NCI-H345 treated with DMSO at 0.1 percent for 48 hours (cell line): ENCODE measurements around the gene SLC25A43.
"Not testable (repeated sequence)": the region's sequence is repeated elsewhere in the genome, so short reads cannot be mapped to it uniquely, and the experiment has no call there.

Source experiments
- DNase-seq: peaks from one replicate; lab custom pipeline; 2025; ENCODE audit not compliant: unreplicated experiment; lab: John Stamatoyannopoulos, UW

SLC25A43 gene

DNA sequence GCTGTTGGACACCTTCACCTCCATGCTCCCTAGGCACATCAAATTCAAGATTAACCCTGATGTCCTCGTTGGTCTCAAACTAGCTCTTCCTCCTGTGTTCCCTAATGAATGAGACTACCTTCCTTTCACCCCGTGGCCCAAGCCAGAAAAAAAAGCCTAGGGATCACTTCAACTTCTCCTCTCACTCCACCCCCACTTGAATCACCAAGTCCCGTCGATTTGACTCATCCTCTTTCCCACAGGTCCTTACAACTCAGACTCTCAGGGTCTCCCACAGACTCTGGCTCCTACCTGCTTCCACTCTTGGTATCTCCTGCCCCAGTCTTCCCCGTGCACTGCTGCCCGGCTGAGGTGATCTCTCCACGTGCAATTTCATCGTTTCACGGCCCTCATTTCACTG lies 8.5 kb downstream of the SLC25A43 start:
- DNase-seq = no peak

DNA sequence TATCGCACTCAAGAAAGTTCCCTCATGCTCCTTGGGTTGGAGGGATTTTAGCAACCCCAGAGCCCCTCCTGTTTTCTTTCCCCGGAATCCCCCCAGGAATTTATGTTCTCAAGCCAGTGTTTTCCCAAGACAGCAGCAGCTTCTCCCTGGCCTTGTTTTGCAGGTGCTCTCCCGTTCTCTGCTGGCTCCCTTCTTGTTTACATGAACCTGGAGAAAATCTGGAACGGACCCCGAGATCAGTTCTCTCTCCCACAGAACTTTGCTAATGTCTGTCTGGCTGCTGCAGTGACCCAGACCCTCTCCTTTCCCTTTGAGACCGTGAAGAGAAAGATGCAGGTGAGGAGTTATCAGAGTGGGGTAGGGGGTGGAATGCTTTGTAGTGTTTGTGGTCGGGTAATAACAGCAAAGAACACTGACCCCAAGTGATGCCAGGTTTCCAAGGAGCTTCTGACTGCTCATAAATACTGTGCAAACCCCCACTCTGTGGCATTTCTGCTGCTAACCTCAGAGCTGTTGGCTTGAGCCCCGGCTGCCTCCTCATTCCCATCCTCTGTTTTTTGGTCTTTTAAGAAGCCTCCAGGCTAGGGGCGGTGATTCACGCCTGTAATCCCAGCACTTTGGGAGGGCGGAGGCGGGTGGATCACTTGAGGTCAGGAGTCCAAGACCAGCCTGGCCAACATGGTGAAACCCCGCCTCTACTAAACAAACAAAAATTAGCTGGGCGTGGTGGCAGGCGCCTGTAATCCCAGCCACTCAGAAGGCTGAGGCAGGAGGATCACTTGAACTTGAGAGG lies 11.1 kb downstream of the SLC25A43 start:
- no peak for DNase-seq

- DNase-seq = no peak
Observed at GRCh38 chrX:119410854-119411253, 11.7 kb downstream of the SLC25A43 start.

DNA sequence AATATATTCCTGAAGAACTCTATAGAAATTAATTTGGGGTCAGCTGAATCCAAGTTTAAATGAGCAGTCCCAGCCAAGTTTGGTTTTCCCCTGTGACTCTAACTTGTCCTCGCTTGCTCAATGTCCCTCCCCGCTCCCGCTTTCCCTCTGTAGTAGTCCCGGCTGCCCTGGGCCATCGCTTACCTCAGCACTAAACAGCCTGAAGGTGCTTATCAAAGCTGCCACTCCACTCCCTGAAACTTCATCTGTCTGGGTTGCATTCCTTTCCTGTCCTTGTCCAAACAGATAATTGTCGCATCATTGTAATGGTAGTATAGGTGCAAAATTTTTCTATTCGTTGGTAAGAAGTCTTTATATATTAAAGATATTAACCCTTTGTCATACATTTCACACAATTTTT lies 12.8 kb downstream of the SLC25A43 start:
- DNase-seq = no peak

GRCh38 chrX:119417376-119417775 lies 18.2 kb downstream of the SLC25A43 start:
- DNase-seq = no peak

DNA sequence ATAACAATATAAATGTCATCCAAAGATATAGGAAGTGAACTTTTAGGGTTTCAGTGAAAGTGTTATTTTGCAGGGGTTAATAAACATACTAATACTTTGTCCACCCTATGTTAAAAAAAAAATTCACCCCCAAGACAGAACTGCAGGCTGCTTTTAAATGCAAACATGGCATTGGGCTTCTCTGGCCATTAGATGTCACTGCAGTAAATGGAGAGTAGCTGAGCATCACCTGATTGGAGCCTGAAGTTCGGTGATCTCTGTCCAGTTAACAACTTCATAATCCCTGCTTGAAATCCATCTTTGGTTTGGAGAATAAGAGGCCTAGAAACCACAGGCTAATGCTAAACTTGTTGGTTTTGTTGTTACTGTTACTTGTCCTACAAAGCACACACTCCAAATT lies 18.7 kb downstream of the SLC25A43 start:
- no peak for DNase-seq

GRCh38 chrX:119419146-119419545 lies 20.0 kb downstream of the SLC25A43 start:
- no peak for DNase-seq

DNA sequence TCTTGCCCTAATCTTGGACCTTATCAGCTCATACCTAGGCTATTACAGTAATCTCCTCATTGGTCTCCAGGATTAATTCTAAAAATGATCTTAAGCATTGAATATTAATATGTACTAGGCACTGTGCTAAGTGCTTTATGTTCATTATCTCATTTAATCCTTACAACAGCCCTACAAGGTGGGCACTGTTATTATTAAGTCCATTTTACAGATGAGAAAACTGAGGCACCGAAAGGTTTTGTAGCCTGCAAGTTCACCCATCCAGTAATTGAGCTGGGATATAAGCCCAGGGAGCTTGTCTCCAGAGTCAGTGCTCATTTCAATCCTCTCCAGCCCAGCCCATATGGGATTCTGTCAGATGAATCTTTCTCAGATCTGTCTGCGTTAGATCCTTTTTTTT lies 20.8 kb downstream of the SLC25A43 start:
- DNase-seq = no peak

- DNase-seq = no peak
Observed at GRCh38 chrX:119421016-119421705, 22.0 kb downstream of the SLC25A43 start.

GRCh38 chrX:119423631-119424030 lies 24.5 kb downstream of the SLC25A43 start:
- DNase-seq = no peak

DNA sequence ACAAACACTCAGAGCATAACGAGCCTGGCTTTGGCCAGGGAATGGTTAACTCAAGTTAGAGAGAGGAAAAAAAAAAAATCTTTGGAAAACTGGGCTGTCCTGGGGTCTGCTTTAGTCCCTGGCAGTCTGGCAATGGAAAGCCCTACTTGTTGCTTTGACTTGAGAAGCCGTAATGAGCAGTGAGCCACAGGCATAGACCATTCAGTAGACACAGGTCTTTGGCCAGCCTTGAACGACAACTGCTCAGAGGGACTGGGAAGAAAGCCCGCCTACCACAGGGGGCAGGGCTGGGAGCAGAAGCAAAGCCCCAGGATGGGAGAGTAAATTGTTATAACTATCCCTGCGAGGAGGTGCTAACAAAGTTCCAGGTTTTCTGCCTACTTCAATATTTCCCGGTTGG lies 25.9 kb downstream of the SLC25A43 start:
- DNase-seq = no peak

DNA sequence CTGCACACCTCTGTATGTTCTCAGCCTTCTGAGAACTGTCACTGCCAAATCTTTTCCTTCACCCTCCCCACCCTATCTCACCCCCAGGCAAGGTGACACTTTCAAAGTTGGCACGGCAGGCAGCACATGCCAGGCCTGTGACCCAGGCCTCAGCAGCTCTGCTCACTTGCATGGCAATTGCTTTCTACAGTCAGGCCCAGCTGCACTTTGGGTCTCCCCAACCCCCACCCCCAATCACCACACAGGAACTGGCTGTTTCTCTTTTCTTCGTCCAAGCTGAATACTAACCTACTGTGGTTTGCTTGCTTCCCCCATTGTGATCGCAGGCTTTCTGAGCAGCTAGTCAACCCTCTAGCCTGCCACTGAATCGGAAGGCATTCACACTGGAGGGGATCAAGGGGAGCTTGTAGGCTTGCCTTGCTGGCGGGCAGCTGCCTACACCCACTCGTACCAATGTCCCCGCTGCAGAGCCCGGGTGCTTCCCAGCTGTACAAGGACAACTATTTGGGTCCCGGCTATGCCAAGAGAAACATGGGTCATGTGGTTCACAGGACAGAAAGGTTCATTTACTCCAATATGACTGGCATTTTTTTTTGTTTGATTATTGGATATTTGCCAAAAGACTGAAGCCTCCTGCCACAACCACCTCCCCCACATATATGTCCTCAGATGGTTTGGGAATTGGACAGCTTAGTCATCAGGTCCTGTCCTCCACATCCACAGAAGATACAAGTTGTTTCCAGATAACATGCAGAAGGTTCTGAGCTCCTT lies 28.1 kb downstream of the SLC25A43 start:
- DNase-seq = no peak

DNA sequence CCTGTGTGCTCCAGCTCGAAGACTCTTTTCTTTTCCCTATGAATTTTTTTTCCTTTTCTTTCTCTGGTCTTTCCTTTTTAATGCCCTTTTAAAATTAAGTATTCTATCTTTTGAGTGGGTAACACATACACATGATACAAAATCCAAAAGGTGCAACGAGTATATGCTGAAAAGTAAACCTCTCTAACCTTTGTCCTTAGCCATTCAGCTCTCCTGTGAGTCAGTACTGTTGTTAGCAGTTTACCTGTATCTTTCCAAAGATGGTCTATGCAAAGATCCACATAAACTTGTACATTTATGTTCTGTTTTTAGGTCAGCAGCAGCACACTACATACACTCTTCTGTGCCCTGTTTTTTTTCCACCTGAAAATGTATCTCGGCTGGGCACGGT lies 28.7 kb downstream of the SLC25A43 start:
- no peak for DNase-seq

- no peak for DNase-seq
Observed at GRCh38 chrX:119429471-119429870, 30.3 kb downstream of the SLC25A43 start.

- not testable (repeated sequence) for DNase-seq
Observed at GRCh38 chrX:119441295-119441694, 42.2 kb downstream of the SLC25A43 start.

- no peak for DNase-seq
Observed at GRCh38 chrX:119442286-119442685, 43.1 kb downstream of the SLC25A43 start.

DNA sequence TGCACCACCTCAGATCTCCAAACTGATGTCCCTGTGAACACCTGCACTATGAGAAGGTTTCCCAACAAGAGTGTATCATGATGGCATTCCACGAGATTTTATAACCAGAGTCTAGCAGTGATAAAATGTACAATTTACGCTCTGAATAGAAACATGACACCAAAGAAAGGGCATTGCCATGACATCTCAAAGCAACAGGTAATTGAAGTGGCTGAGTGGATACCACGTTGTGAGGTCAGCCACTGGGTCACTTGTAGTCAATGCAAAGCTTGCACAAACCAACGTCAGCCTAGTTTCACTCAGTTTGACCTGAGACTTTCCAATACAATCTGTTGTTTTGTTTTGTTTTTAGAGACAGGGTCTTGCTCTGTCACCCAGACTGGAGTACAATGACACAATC lies 54.1 kb downstream of the SLC25A43 start:
- no peak for DNase-seq

DNA sequence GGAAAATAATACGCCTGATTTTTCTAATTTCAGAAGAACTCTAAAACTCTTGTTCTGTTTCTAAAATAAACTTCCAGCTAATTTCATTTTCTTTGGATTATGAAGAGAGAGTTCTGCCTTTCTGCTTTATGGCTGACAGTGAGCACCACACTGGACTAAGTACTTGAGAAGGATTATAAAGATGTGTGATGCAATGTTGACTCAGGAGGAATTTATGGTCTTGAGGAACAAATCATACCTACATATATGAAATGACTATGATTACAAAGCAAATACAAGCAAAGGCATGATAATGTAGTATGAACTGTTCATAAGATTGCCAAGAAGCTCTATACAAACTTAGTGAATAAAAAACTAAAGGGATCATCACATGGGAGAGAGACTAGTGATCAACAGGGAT lies 56.1 kb downstream of the SLC25A43 start:
- no peak for DNase-seq

- DNase-seq = no peak
Observed at GRCh38 chrX:119459181-119459580, 60.0 kb downstream of the SLC25A43 start.

GRCh38 chrX:119465555-119465954 lies 66.4 kb downstream of the SLC25A43 start:
- DNase-seq = no peak

GRCh38 chrX:119466970-119467369 lies 67.8 kb downstream of the SLC25A43 start:
- DNase-seq = no peak

- no peak for DNase-seq
Observed at GRCh38 chrX:119467433-119467832, 68.3 kb downstream of the SLC25A43 start.
